HAP-1 (cell line): Measurements from ENCODE around the gene AP2A2.

Experiments used
- DNase-seq, 2 experiments: peaks; one replicate each; pipeline ENCODE4 v3.0.0-alpha.2; 2016 to 2020; ENCODE audit warnings: low spot score in 2 of 2
- H3K27me3 ChIP-seq: fragments of 250-450 bp; sonication (Bioruptor Pico); 2 replicates; pipeline ENCODE4 v1.5.1; 2020; ENCODE audit warnings: low read depth, mild to moderate bottlenecking, moderate library complexity
- H3K36me3 ChIP-seq: fragments of 250-450 bp; sonication (Bioruptor Pico); replicated peaks from 2 replicates; pipeline ENCODE4 v1.5.1; 2020; ENCODE audit warnings: mild to moderate bottlenecking
- H3K4me1 ChIP-seq: fragments of 250-450 bp; sonication (Bioruptor Pico); 2 replicates; pipeline ENCODE4 v1.5.1; 2020; ENCODE audit warnings: mild to moderate bottlenecking
- H3K4me3 ChIP-seq: fragments of 250-450 bp; sonication (Bioruptor Pico); 2 replicates; pipeline ENCODE4 v1.5.1; 2020; ENCODE audit warnings: mild to moderate bottlenecking, moderate library complexity
- H3K9me3 ChIP-seq: fragments of 250-450 bp; sonication (Bioruptor Pico); 2 replicates; pipeline ENCODE4 v1.5.1; 2020; ENCODE audit warnings: mild to moderate bottlenecking, moderate library complexity
- in situ Hi-C: fragments of 300-500 bp; cut with MboI; formaldehyde crosslinking; loops from 3 replicates; pipeline ENCODE4 v1.14.3; 2020; ENCODE audit warnings: low sequenced_read_pairs, inconsistent platforms, mixed read lengths

The AP2A2 gene

DNA sequence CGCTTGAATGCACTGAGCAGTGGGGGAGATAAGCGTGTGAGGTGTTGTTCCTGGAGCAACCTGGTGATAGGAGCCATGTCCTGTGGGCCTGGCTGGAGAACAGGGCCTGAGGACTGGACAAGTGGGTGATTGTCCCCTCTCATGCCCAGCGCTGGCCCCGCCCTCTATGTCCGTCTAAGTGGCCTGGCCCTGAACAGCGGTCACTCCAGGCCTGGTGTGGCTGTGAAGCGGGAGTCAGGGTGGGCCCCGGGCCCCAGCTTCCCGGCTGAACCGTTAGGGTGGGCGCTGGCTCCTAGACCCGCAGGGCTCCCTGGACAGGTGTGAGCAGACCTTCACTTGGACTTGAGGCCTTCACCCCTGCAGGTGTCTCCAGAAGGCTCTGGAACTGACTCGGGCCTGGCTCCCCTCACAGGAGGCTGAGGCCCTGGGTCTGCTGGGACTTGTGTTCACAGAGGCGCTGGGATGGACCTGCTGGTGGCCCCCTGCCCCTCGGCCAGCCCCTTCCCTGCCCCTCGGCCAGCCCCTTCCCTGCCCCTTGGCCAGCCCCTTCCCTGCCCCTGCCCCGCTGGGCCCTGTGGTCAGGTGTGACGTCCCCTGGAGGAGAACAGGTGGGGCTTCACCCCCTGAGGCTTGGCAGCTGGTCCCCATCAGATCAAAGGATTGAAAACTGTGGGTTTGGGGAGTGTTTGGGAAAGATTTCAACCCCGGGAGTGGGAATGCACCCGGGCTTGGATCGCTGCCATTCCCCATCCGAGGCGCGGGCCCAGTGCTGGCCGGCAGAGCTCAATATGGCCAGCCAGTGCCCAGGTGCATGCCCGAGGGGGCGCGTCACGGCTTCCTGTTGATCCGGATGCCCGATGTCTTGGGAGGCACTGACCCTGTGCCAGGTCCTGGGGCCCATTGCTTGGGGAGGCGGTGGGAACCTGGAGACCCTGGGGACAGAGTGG, 114.1 kb downstream of the AP2A2 start:
- peaks cover 5% of the 10 kb centered on the region; the same call in 1 of the 2 replicates for H3K27me3 ChIP-seq
- H3K36me3 ChIP-seq: no peaks in the 10 kb centered on the region
- no peak overlapping the region for H3K4me3 ChIP-seq
- in situ Hi-C loops: no loop called here
- H3K9me3 ChIP-seq: no peaks in the 10 kb centered on the region
- DNase-seq: no peak
- no peaks in the 10 kb centered on the region for H3K4me1 ChIP-seq

DNA sequence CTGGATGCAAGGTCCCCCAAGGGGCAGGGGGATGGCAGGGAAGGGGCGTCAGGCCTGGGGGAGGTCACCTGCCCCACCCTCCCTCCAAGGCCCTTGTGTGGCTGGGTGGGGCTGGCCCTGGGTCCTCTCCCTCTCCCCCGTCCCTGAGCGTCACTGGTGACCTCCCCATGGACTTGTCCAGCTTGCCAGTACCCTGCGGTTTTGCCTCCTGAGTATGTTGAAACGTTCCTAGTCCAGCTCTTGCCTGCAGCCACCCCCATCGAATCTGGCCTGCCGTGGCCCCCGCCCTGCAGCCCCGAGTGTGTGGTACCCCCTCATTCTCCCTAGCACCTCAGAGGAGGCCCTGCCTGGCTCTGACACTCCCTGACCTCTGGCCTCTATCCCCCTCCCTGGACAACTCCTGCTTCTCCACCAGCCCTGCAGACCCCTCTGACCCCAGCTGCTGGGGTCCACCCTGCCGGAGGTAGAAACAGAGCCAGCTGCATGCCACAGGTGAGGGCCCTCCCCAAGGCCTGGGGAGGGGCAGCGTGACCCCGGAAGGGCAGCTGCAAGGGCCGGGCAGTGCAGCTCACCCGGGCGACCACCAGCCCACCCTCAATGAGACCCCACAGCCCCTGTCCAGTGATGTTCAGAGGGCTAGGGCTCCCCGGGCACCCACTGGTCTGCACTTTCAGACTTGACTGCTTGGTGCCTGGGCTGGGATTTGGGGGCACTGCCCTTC, 114.9 kb downstream of the AP2A2 start:
- in situ Hi-C loops: no loop called here
- H3K4me1 ChIP-seq: no peaks in the 10 kb centered on the region
- no peaks in the 10 kb centered on the region for H3K9me3 ChIP-seq
- peaks cover 7% of the 10 kb centered on the region; the same call in 1 of the 2 replicates for H3K27me3 ChIP-seq
- DNase-seq: no peak
- H3K4me3 ChIP-seq: no peak overlapping the region
- H3K36me3 ChIP-seq: no peaks in the 10 kb centered on the region

DNA sequence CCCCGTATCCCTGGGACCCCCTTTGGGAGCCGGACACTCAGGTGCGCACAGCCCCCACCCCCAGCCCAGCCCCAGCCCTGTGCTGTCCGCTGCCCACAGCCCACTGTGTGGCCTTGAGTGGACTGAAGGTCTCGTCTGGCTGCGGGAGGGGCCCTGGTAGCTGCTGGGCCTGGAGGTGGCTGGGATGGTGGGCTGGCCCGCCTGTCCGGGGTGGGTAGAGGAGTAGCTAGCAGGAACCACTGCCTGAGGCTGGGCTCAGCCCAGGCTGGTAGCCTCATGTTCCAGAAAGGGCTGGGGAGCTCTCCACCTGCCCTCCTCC, 115.4 kb downstream of the AP2A2 start:
- no peaks in the 10 kb centered on the region for H3K4me1 ChIP-seq
- peaks cover 3% of the 10 kb centered on the region; the same call in 1 of the 2 replicates for H3K27me3 ChIP-seq
- no peaks in the 10 kb centered on the region for H3K9me3 ChIP-seq
- no peak for DNase-seq
- H3K36me3 ChIP-seq: no peaks in the 10 kb centered on the region
- in situ Hi-C loops: no loop called here
- H3K4me3 ChIP-seq: no peak overlapping the region

DNA sequence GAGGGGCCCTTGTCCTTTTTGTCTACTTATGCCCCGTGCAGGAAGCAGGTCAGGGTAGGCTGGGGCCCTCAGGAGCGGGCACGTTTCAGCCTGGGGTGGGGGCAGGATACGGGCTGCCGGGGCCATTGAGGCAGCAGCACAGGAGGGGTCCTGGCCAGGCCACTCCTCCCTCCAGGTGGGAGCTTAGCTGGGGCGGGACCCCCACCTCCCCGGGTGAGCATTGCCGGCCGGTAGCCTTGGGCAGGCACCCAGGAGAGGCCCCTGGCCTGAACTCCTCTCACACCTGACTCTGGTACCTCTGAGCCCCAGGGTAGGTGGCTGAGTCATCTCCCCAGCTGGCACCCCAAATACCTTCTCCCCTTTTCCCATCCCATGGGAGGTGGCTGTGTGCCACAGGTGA, 115.8 kb downstream of the AP2A2 start:
- H3K4me1 ChIP-seq: no peaks in the 10 kb centered on the region
- H3K36me3 ChIP-seq: no peaks in the 10 kb centered on the region
- H3K9me3 ChIP-seq: no peaks in the 10 kb centered on the region
- H3K27me3 ChIP-seq: peaks cover 3% of the 10 kb centered on the region; the same call in 1 of the 2 replicates
- in situ Hi-C loops: no loop called here
- no peak for DNase-seq
- no peak overlapping the region for H3K4me3 ChIP-seq

DNA sequence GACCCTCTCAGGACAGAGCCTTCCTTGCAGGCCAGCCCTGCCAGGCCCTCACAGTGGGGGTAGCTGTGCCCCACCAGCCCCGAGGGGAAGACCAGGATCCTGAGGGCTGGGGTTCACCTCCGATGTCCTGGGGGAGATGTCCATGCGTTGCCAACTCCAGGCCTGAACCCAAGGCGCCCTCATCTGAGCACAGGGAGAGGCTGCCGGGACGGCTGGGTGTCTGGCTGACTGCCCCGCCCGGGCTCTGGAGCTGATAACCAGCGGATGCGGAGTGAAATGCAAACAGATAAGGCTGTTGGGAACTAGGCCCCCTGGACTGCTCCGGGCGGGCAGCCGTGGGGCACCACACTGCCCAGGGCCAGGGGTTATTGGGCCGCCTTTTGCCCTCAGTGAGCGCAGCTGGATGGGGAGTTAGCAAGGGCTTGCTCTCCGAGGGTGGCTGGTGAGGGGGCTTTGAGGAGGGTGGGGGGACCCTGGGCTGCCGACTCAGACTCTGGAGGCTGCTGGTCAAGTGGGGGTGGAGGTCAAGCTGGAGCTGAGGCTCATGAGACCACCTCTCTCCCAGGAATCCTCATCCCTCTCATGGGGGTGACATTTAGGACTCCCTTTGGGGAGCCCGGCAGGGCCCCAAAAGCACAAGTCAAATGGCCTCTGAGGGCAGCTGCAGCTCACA, 116.4 kb downstream of the AP2A2 start:
- Histone ChIP-seq H3K36me3 (no peaks in the 10 kb centered on the region), H3K9me3 (no peaks in the 10 kb centered on the region), H3K4me3 (no peak overlapping the region), H3K27me3 (peaks cover 3% of the 10 kb centered on the region), H3K4me1 (no peaks in the 10 kb centered on the region)
- in situ Hi-C loops: no loop called here
- no peak for DNase-seq

DNA sequence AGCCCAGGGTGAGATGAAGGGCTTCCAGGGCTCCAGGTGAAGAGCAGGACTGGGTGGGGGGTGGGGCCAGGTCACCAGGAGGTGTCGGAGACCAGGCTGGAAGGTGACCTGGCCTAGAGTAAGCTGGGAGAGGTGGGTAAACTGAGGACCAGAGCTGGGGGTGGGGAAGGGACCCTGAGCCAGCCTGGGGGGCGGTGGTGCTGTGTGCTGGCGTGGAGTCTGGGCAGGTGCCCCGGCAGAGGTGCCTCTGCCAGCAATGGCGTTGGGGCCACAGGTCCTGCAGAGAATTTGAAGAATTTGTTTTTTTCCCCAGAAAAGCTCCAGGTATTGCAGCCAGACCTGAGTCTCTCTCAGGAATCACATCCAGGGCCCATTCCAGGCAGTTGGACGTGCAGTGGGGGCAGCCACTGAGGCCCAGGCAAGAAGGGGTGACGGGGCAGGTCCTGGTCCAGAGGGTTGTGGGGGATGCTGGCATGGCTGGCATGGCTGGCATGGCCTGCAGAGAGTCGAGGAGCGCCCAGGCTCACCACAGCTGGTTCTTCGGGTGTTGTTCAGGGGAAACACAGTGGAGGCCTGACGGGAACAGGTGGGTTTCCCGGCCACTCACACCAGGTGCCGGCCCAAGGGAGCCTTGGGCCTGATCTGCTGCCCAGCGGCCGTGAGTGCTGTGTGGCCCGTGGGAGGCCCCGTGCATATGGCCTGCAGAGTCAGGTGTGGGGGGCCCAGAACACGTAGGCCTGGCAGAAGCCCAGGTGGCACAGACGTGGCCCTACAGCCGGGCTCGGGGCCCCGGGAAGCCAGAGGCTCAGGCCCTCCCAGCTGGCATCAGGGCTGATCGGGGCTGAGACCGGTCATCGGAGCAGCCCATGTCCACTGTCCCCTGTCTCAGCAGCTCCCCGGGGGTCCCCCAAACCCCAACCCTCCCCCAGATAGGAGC, 117.2 kb downstream of the AP2A2 start:
- no peak overlapping the region for H3K4me3 ChIP-seq
- in situ Hi-C loops: no loop called here
- peaks cover 12% of the 10 kb centered on the region for H3K27me3 ChIP-seq
- H3K4me1 ChIP-seq: no peaks in the 10 kb centered on the region
- H3K9me3 ChIP-seq: no peaks in the 10 kb centered on the region
- no peak for DNase-seq
- H3K36me3 ChIP-seq: no peaks in the 10 kb centered on the region

DNA sequence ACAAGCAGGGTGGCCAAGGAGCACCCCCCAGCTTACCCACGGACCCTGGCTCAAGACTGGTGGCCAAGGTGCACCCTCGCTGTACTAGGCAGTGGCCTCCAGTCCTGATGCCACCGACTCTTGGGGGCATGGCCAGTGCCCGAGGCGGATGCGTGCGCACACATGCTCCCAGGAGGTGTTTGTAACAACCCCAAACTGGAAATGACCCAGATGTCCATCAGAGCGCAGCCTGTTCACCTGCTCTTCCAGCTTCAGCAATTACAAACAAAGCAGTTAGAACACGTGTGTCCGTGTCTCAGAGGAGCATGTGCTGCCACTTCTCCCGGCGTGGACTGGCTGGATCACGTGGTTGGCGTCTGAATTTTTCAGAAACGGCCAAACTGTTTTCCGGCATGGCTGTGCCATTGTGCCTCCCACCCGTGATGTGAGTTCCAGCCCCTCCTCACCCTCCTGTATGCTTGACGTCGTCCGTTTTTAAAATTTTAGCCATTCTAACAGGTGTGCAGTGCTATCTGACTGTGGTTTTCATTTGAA, 118.0 kb downstream of the AP2A2 start:
- H3K4me1 ChIP-seq: no peaks in the 10 kb centered on the region
- no peaks in the 10 kb centered on the region for H3K36me3 ChIP-seq
- H3K9me3 ChIP-seq: no peaks in the 10 kb centered on the region
- peaks cover 16% of the 10 kb centered on the region for H3K27me3 ChIP-seq
- no peak for DNase-seq
- in situ Hi-C loops: no loop called here
- no peak overlapping the region for H3K4me3 ChIP-seq

DNA sequence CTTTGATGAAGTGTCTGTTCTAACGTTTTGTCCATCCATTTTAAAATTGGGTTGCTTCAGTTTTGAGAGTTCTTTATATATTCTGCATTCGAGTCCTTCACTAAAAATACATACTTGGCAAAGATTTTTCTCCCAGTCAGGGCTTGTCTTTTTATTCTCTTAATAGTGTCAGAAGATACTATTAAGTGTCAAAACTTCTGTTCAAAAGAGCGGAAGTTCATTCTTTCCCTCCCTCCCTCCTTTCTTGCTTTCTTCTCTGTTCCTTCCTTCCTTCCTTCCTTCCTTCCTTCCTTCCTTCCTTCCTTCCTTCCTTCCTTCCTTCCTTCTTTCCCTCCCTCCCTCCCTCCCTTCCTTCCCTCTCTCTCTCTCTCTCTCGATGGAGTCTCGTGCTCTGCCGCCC, 118.5 kb downstream of the AP2A2 start:
- H3K9me3 ChIP-seq: no peaks in the 10 kb centered on the region
- H3K36me3 ChIP-seq: no peaks in the 10 kb centered on the region
- H3K4me3 ChIP-seq: no peak overlapping the region
- H3K27me3 ChIP-seq: peaks cover 19% of the 10 kb centered on the region
- no peak for DNase-seq
- no peaks in the 10 kb centered on the region for H3K4me1 ChIP-seq
- in situ Hi-C loops: no loop called here

DNA sequence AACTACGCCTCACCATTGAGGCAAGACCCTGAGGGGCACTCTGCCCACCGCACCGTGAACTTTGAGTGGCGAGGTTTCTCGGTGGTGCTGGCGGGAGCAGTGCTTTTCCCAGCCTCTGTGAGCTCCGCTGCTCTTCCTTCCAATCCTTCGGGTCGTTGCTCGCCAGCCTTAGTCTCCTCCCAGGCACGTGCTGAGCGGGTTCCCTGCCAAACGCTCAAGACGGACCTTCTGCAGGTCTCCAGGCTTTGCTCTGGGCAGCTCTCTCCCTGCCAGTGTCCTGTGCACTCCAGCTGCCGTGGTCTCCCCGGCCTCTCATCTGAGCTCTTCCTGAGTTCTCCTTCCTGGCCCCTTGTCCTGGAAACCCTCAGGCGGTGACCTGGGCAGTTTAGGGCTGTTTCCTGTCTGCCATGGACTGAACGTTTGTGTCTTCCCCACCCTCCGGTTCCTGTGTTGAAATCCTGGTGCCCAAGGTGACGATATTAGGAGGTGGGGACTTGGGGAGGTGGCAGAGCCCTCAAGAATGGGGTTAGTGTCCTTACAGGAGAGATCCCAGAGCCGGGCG, 122.0 kb downstream of the AP2A2 start:
- no peak overlapping the region for H3K4me3 ChIP-seq
- peaks cover 19% of the 10 kb centered on the region for H3K27me3 ChIP-seq
- no peak for DNase-seq
- no peaks in the 10 kb centered on the region for H3K4me1 ChIP-seq
- in situ Hi-C loops: no loop called here
- H3K9me3 ChIP-seq: no peaks in the 10 kb centered on the region
- no peaks in the 10 kb centered on the region for H3K36me3 ChIP-seq

DNA sequence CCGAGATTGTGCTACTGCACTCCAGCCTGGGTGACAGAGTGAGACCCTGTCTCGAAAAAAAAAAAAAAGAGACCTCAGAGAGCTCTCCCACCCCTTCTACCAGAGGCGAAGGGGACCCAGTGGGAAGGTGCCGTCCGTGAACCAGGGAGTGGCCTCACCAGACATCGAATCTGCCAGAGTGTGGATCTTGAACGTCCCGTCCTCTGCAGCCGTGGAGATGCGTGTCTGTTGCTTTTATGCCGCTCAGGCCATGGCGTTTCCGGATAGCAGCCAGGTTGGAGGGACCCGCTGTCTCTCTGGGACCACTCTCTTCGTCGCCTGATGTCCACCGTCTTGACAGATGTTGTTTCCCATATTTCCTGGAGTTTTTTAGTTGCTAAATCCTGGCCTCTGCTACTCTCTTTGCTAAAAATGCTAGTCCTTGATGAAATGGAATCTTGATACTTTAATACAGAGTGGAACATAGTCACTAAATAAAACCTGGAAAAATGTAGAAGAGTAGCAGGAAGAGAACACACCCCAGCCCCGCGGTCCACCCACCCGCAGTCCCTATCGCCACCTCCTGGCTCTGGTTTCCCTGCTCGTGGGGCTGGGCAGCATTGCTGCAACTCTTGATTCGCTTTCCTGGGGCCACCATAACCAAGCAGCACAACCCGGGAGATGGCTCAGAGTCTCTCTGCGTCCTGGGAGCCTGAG, 122.9 kb downstream of the AP2A2 start:
- Histone ChIP-seq H3K27me3 (peaks cover 19% of the 10 kb centered on the region), H3K4me3 (no peak overlapping the region), H3K36me3 (no peaks in the 10 kb centered on the region), H3K4me1 (no peaks in the 10 kb centered on the region), H3K9me3 (no peaks in the 10 kb centered on the region)
- no peak for DNase-seq
- in situ Hi-C loops: no loop called here

DNA sequence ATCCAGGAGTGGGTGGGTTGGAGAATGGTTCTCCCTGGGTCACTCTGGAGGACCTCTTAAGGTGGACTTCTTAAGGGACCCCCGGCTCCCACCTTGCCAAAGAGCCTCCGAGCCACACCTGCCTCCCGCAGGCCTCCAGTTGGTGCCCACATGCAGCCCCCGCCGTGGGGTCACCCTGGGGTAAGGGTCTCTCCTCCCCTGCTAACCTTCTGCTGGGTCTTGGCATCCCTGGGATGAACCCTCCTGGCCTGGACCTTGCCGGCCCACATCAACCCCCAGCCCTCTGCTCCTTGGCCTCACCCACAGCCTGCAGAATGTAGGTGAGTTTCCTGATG, 123.4 kb downstream of the AP2A2 start:
- in situ Hi-C loops: no loop called here

DNA sequence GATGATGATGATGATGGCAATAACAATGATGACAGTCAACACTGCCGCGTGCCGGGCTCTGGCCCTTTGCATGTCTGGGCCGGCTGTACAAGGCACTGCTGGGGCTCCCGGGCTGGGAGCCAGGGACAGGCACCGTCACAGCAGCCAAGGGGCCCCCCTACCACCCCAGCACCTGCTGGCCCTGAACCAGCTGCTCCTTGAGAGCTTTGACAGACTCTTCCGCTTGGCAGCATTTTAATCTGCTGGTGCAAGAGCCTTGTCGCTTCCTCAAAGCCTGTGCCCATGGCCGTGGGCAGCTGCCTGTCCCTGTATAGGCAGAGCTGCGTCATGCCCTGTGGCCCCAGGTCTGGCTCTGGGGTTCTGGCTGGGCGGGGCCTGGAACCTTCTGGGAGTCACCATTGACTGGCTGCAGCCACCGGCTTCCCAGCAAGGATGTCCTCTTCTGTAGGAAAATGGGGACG, 123.8 kb downstream of the AP2A2 start:
- no peak for DNase-seq
- H3K9me3 ChIP-seq: no peaks in the 10 kb centered on the region
- H3K4me3 ChIP-seq: no peak overlapping the region
- H3K27me3 ChIP-seq: peaks cover 28% of the 10 kb centered on the region
- H3K4me1 ChIP-seq: no peaks in the 10 kb centered on the region
- no peaks in the 10 kb centered on the region for H3K36me3 ChIP-seq
- in situ Hi-C loops: no loop called here

More for the DNA sequence above, 123.4 kb downstream of the AP2A2 start:
- no peak overlapping the region for H3K4me3 ChIP-seq
- DNase-seq: no peak
- H3K4me1 ChIP-seq: no peaks in the 10 kb centered on the region
- no peaks in the 10 kb centered on the region for H3K36me3 ChIP-seq
- H3K27me3 ChIP-seq: peaks cover 24% of the 10 kb centered on the region
- no peaks in the 10 kb centered on the region for H3K9me3 ChIP-seq
